ENCODE data around the gene CLEC2D. TPM values are rescaled to one million over a fixed set of nuclear protein-coding genes. Genes with fewer than 3 reads are reported as not detected.

The CLEC2D gene
- total RNA-seq, 1 experiment from 2014 or later: 1.9 TPM

- TF ChIP-seq ZBTB33 (IDR thresholded peaks at IDR 0.05; ENCODE audit: extremely low read depth, insufficient replicate concordance, low read length) (no peak), ATF3 (IDR thresholded peaks at IDR 0.05) (no peak), CTCF (IDR thresholded peaks at IDR 0.05 in 2 of 3, conservative IDR thresholded peaks at IDR 0.05 in 1 of 3; ENCODE audit: borderline replicate concordance in 1 of 3, insufficient read depth in 1 of 3, low read depth in 2 of 3, low read length in 2 of 3) (no peak), ZFX (IDR thresholded peaks at IDR 0.05) (no peak)
Measured at GRCh38 chr12:9730591-9730990, 61.1 kb downstream of the CLEC2D start (continued).

DNA sequence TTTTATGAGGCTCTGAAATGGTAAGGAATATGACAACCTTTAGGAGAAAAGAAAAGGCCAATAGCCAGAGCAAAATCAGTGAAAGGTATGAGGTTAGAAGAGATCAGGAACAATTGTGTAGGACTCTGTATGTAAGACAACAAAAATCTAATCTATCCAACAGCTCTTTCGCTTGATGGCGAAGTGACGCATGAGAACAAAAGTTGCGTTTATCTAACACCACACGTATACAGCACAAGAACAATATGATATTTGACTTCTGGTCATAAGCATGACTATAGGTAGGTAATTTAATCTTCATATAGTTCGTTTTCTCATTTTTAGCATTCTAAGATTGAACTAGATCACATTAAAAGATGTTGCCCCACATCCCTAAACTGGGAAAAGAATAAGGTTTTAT, 61.9 kb downstream of the CLEC2D start:
- H3K9me2 ChIP-seq (ENCODE audit: insufficient read depth): no peaks in the 10 kb centered on the region
- RAD21 ChIA-PET (ENCODE audit: low non-redundant PET in 1 of 2, low total read pairs in 2 of 2, uncharacterized antibody in 2 of 2, unreplicated experiment in 2 of 2): no interaction called here
- ATAC-seq: no peak
- BruUV-seq (replicated peaks): no TSS peak
- no peaks in the 10 kb centered on the region for H3K9me3 ChIP-seq (ENCODE audit: control insufficient read depth in 1 of 2, insufficient read depth in 1 of 2, low read depth in 1 of 2, low read length in 2 of 2)
- H3K79me2 ChIP-seq (ENCODE audit: insufficient read depth, low read length): no peaks in the 10 kb centered on the region
- H3K36me3 ChIP-seq (ENCODE audit: control insufficient read depth in 1 of 2, insufficient read depth in 2 of 2, low read length in 2 of 2): no peaks in the 10 kb centered on the region
- H3K4me2 ChIP-seq (ENCODE audit: low read length): no peak overlapping the region
- intact Hi-C loops (cut with micrococcal nuclease): no loop called here
- no peak overlapping the region for H3K4me3 ChIP-seq (replicated peaks in 1 of 2; ENCODE audit: low read depth in 1 of 2, low read length in 2 of 2)
- H4K20me1 ChIP-seq (ENCODE audit: insufficient read depth): no peaks in the 10 kb centered on the region
- H3K9ac ChIP-seq (ENCODE audit: low read length): no peak overlapping the region
- H3K27ac ChIP-seq (ENCODE audit: low read depth, low read length): no peak overlapping the region
- CTCF ChIA-PET: interaction anchor here (3.0 kb wide), 1 partner anchor 11 kb away, joined by 20 read pairs; no protein-coding TSS in a partner anchor
- H2AFZ ChIP-seq (ENCODE audit: low read depth, low read length, poor library complexity, severe bottlenecking): no peak overlapping the region
- POLR2A ChIA-PET: no interaction called here
- H3K4me1 ChIP-seq (ENCODE audit: control insufficient read depth in 1 of 2, insufficient read depth in 2 of 2, low read length in 2 of 2): no peaks in the 10 kb centered on the region
- no peak for DNase-seq (ENCODE audit: low read depth, low spot score)
- H3K27me3 ChIP-seq (ENCODE audit: insufficient read depth, low read length): peaks cover 49% of the 10 kb centered on the region
- TF ChIP-seq ZNF274 (IDR thresholded peaks at IDR 0.05; ENCODE audit: low read depth, low read length): no peak
- no peak for TF ChIP-seq ELF1 (IDR thresholded peaks at IDR 0.05; ENCODE audit: borderline replicate concordance, low read depth)
- no peak for TF ChIP-seq SRF (IDR thresholded peaks at IDR 0.05; ENCODE audit: low read depth)
- TF ChIP-seq REST (IDR thresholded peaks at IDR 0.05; ENCODE audit: low read depth): no peak
- no peak for TF ChIP-seq ZBTB33 (IDR thresholded peaks at IDR 0.05; ENCODE audit: extremely low read depth, insufficient replicate concordance, low read length)
- TF ChIP-seq ATF3 (IDR thresholded peaks at IDR 0.05): no peak
- no peak for TF ChIP-seq JUND (IDR thresholded peaks at IDR 0.05)
- TF ChIP-seq EZH2phosphoT487 (IDR thresholded peaks at IDR 0.05; ENCODE audit: borderline replicate concordance): no peak
- no peak for TF ChIP-seq RAD21 (IDR thresholded peaks at IDR 0.05; ENCODE audit: low read depth)
- no peak for TF ChIP-seq FOSL1 (IDR thresholded peaks at IDR 0.05; ENCODE audit: low read depth)
- TF ChIP-seq ZFX (IDR thresholded peaks at IDR 0.05): no peak
- TF ChIP-seq YY1 (IDR thresholded peaks at IDR 0.05; ENCODE audit: extremely low read depth, insufficient replicate concordance, low read depth, low read length): no peak
- TF ChIP-seq POLR2AphosphoS5 (IDR thresholded peaks at IDR 0.05; ENCODE audit: low read depth, low read length): no peak
